A549 treated with AZD2906 at 1 μM for 4 hours (cell line): ENCODE results near the gene OR1A1. TPM values are rescaled to one million over a fixed set of nuclear protein-coding genes. Genes with fewer than 3 reads are reported as not detected.

Source experiments
- total RNA-seq: library from RNA; stranded (reverse); fragments of 200-300 nt; extraction: Qiagen RNA extraction; gene quantifications from 5 replicates; pipeline ENCODE4 v1.2.3, GENCODE V29; 2022

OR1A1 gene
- total RNA-seq = not detected in 5 replicates

GRCh38 chr17:3207367-3207766 lies at the start of gene OR1A1:
Gene OR1A1, plus strand, starts transcription at chr17:3207667. Its CDS starts 7,954 bp downstream, at chr17:3215621.

GRCh38 chr17:3197219-3197618 lies 10.2 kb upstream of the OR1A1 start, which contains the start of gene OR1A2:
Gene OR1A2, plus strand, starts transcription at chr17:3197519. Its CDS starts 0 bp downstream, at chr17:3197519.

Other genes with a start within 250 kb of the OR1A1 start
- not detected in 5 replicates for gene OR1D5, start 144.1 kb upstream of the OR1A1 start, total RNA-seq
- gene OR1D2, start 103.2 kb upstream of the OR1A1 start, total RNA-seq = not detected in 5 replicates
- gene OR1G1, start 80.1 kb upstream of the OR1A1 start, total RNA-seq = not detected in 5 replicates
- gene OR1A2, start 10.1 kb upstream of the OR1A1 start, total RNA-seq = not detected in 5 replicates
- gene OR3A1, start 90.7 kb downstream of the OR1A1 start, total RNA-seq = not detected in 5 replicates
- gene OR3A2, start 178.6 kb downstream of the OR1A1 start, total RNA-seq = not detected in 5 replicates
- gene OR1E1, start 190.7 kb downstream of the OR1A1 start, total RNA-seq = not detected in 5 replicates
- gene OR3A3, start 203.7 kb downstream of the OR1A1 start, total RNA-seq = not detected in 5 replicates
- gene OR1E2, start 226.2 kb downstream of the OR1A1 start, total RNA-seq = not detected in 5 replicates